Sciatic nerve (tissue), 2 donors: ENCODE measurements around the gene ADORA1. TPM values are rescaled to one million over a fixed set of nuclear protein-coding genes. Genes with fewer than 3 reads are reported as not detected.

Source experiments
- ATAC-seq: fragments of 200-7000 bp; cut with Tn5 transposase; one replicate; pipeline ENCODE4 v1.9.1; 2020; ENCODE audit warnings: mild to moderate bottlenecking, moderate library complexity
- DNase-seq: peaks from one replicate; pipeline ENCODE4 v3.0.0-alpha.2; 2020; ENCODE audit warnings: low spot score
- intact Hi-C: fragments of 100-400 bp; cut with DNase I; formaldehyde crosslinking; loops from one replicate; pipeline ENCODE4 v1.14.2; 2022
- total RNA-seq: library from RNA; stranded (reverse); fragmentation: NEBNext Ultra II Directional; extraction: Animal tissue kit (Norgen Biotek cat#: 25700); gene quantifications from one replicate; pipeline ENCODE4 v1.2.1, GENCODE V29; 2021
- donor health status: DM: no; HTN: no; CAD: no.
- donor health status: DM: no; HTN: no; CAD: no.

Gene ADORA1
- total RNA-seq, 1 donor from 2014 or later = 1.8 TPM

- DNase-seq (no peak), ATAC-seq (peak; percentile 68)
- intact Hi-C loops = no loop called here
Observed at GRCh38 chr1:203166192-203166940, 38.8 kb downstream of the ADORA1 start.

GRCh38 chr1:203167026-203167912 lies 39.7 kb downstream of the ADORA1 start:
- no peak for ATAC-seq
- intact Hi-C loops = no loop called here

GRCh38 chr1:203167913-203168200 lies 40.3 kb downstream of the ADORA1 start:
- intact Hi-C loops = no loop called here
- ATAC-seq (no peak), DNase-seq (no peak)

More at GRCh38 chr1:203167026-203167912, 39.7 kb downstream of the ADORA1 start:
- DNase-seq = no peak

GRCh38 chr1:203168256-203168786 lies 40.8 kb downstream of the ADORA1 start:
- DNase-seq = no peak
- intact Hi-C loops = no loop called here

DNA sequence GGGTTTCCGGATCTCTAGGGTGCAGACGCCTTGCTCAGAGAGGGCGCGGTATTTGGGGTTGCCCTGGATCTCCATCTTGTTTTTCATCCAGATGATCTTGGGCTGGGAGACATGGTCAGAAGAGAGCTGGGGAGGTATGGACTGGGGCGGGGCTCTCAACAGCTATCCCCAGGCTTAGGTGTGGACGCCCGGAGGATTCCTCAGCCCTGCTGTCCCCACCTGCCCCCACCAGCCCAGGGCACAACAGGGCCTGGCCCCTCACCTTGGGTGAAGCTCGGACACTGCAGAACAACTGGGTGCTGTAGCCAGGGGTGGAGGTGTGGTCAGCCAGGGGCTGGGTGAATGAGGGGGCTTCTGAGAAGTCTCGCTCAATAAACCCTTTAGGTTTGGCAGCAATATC lies 41.5 kb downstream of the ADORA1 start:
- ATAC-seq = no peak
- no peak for DNase-seq
- intact Hi-C loops = no loop called here

More at GRCh38 chr1:203168256-203168786, 40.8 kb downstream of the ADORA1 start:
- ATAC-seq = no peak

DNA sequence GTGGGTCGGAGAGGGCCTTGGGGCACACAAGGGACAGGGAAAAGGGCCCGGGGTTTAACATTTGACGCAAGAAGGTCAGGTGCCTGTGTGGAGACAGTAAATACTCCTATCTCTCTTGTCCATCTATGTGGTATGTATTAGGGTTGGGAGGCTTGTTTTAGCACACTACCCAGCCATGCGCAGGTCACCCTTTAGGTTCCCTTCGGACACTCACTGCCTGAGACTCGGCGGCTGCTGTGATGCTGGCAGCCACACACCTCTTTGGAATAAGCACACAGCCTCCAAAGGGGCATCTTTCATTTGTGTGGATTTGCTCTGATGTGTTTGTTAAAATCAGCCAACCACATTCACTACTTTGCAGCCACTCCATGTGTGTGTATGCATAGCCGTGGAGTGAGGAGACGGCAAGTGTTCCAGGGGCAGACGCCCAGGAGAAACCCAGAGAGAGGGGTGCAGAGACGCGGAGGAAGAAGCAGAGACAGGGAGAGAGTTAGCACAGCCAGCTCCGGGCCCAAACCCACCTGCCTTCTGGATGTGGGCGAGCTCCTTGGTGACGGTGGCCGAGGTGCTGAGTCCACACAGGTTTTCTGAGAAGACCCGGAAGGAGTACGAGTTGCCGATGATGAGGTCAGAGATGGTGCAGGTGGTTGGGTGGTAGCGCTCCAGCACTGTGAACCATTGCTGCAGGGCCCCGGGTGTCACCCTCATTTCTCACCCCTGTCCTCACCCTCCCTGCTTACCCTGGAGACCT lies 42.4 kb downstream of the ADORA1 start:
- intact Hi-C loops = no loop called here
- ATAC-seq (no peak), DNase-seq (no peak)

GRCh38 chr1:203170625-203171330 lies 43.3 kb downstream of the ADORA1 start:
- intact Hi-C loops = no loop called here
- DNase-seq (no peak), ATAC-seq (no peak)

DNA sequence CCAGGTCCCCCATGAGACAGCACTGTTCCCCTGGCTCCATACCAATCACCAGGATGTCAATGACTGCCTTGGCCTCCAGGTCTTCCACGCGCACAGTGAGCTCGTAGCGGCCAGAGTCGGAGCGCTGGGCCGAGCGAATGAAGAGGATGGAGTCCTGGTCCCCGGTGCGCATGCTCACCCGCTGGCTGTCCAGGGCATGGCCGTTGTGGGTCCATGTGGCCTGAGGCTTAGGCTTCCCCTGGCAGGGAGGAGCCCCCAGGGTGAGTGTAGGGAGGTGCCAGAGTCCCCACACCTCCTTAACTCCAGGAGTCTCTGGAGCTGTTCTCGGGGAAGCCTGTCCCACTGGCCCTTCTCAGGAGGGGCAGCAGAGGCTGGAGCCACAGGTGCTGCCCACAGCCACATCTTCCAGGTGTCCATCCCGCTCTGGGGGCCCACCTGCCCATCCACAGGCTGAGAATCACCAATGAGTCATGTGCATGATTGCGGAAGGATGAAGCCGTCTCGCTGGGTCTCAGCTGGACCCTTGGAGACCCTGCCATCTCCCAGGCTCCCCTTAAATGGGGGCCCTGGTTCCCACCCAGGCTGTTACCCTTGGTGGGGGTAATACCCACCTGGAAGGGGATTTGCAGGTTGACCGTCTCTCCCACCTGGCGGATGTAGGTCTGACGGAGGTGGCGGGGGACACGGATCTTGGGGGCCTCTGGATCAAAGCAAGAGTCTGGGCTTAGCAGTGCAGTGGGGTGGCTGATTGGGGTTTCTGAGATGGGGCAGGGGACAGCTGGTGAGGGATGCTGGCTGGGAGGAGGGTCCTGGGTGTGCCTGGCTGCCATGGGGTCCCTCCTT lies 44.0 kb downstream of the ADORA1 start:
- no peak for DNase-seq
- ATAC-seq = no peak
- intact Hi-C loops = no loop called here

DNA sequence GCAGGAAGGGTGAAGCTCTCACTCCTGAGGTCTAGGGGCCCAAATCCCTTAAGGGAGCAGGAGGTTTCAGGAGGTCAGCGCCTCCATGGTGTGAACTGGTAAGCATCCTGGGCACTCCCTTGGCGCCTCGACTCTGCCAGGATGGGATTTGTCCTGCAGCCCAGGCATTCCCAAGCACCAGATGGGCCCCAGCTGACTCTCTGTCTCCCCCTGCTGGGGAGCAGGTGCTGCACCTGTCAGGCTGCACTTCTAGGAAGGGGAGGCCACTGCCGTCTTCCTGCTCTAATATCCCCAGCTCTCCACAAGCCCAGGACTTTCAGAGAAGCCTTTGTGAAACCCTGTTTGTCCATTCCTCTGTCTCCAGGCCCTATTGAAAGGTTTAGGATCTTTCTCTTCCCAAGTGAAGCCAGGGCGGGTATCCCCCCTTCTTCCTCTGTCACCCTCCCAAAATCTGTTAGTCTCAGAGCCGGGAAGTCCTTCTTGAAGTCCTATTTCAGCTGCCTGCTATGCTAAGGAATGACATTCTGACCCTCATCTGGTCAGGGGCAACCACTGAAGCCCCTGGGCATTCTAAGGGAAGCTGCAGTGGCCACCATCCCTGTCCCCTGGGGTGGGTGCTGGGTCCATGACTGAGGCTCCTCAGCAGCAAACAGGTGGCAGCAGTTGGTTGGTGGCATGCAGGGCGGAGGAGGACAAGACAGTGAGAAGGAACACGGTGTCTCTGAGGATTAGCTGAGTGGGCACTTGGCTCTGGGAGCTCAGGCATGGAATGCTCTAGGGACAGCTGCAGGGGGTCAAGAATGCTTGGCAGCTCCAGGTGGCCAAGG lies 44.9 kb downstream of the ADORA1 start:
- ATAC-seq = no peak
- DNase-seq = no peak
- intact Hi-C loops = no loop called here

GRCh38 chr1:203173011-203173555 lies 45.6 kb downstream of the ADORA1 start:
- DNase-seq = no peak

GRCh38 chr1:203173566-203173965 lies 46.0 kb downstream of the ADORA1 start:
- DNase-seq (no peak), ATAC-seq (no peak)
- intact Hi-C loops = no loop called here

More at GRCh38 chr1:203173011-203173555, 45.6 kb downstream of the ADORA1 start:
- ATAC-seq = no peak
- intact Hi-C loops = no loop called here

GRCh38 chr1:203174324-203174985 lies 46.9 kb downstream of the ADORA1 start:
- intact Hi-C loops = no loop called here
- ATAC-seq (no peak), DNase-seq (no peak)

GRCh38 chr1:203175237-203175826 lies 47.8 kb downstream of the ADORA1 start, which contains the start of gene MYBPH:
Gene MYBPH (minus strand): TSS chr1:203175826. CDS start chr1:203175755, 71 bp downstream.
- ATAC-seq (no peak), DNase-seq (no peak)
- intact Hi-C loops = no loop called here

GRCh38 chr1:203175827-203176241 lies 48.3 kb downstream of the ADORA1 start:
- DNase-seq (no peak), ATAC-seq (peak; percentile 47)
- intact Hi-C loops = no loop called here

GRCh38 chr1:203176273-203177035 lies 48.9 kb downstream of the ADORA1 start:
- intact Hi-C loops = no loop called here
- ATAC-seq (no peak), DNase-seq (no peak)
